Activated B cell treated with CpG ODN at 0.5 μM for 24 hours (primary cell): ENCODE results near the gene ESRRG. TPM values are rescaled to one million over a fixed set of nuclear protein-coding genes. Genes with fewer than 3 reads are reported as not detected.

ENCODE experiments used
- ATAC-seq: fragments of 200-7000 bp; cut with Tn5 transposase; one replicate; pipeline ENCODE4 v1.10.0; 2021; ENCODE audit warnings: low read depth, mild to moderate bottlenecking, moderate library complexity
- CTCF ChIA-PET: fragments of 350-600 bp; sonication (Branson Sonifier 250); formaldehyde crosslinking; loops from one replicate; lab custom pipeline; 2021; ENCODE audit warnings: antibody characterized with exemption; lab: Charles Lee
- POLR2A ChIA-PET: fragments of 350-600 bp; sonication (Branson Sonifier 250); formaldehyde crosslinking; loops from one replicate; lab custom pipeline; 2021; ENCODE audit warnings: antibody characterized with exemption; lab: Charles Lee
- DNase-seq: peaks from one replicate; pipeline ENCODE4 v3.0.0; 2022
- H3K27ac Mint-ChIP-seq: one replicate; pipeline ENCODE4 v1.8.0; 2020; ENCODE audit warnings: mixed read lengths
- H3K27me3 Mint-ChIP-seq: one replicate; pipeline ENCODE4 v1.8.0; 2021; ENCODE audit warnings: mixed read lengths
- H3K36me3 Mint-ChIP-seq: one replicate; pipeline ENCODE4 v1.8.0; 2021; ENCODE audit warnings: low read depth, mixed read lengths
- H3K4me1 Mint-ChIP-seq: one replicate; pipeline ENCODE4 v1.8.0; 2021; ENCODE audit warnings: mixed read lengths
- H3K4me3 Mint-ChIP-seq: one replicate; pipeline ENCODE4 v1.8.0; 2020; ENCODE audit warnings: mild to moderate bottlenecking, mixed read lengths
- H3K9me3 Mint-ChIP-seq: one replicate; pipeline ENCODE4 v1.8.0; 2020; ENCODE audit warnings: mixed read lengths
- intact Hi-C: fragments of 100-400 bp; cut with micrococcal nuclease; formaldehyde crosslinking; loops from one replicate; pipeline ENCODE4 v1.15.1; 2024
- total RNA-seq: library from RNA; stranded (reverse); gene quantifications from 2 replicates; pipeline ENCODE4 v1.2.3, GENCODE V29; 2022
- TF ChIP-seq, protein P1 (sequence below): fragments of 200-600 bp; IDR thresholded peaks from one replicate; pipeline ENCODE4 v1.8.0; 2022; ENCODE audit warnings: antibody characterized with exemption, mild to moderate bottlenecking

The ESRRG gene
- total RNA-seq, 1 donor from 2014 or later = not detected

DNA sequence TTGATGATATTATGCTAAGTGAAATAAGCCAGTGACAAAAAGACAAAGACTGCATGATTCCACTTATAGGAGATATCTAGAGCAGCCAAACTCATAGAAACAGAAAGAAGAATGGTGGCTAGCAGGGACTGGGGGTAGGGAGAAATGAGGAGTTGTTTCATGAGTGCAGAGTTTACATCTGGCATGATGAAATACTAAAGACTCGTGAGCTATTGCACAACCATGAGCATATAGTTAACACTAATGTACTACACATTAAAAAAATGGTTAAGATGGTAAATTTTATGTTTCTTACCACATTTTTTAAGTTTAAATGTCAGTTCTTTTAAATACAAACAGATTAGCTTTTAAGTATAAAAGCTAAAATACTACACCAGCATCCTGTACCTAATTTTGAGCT, 57.8 kb downstream of the ESRRG start:
- H3K36me3 Mint-ChIP-seq = no peaks in the 10 kb centered on the region
- ChIA-PET CTCF (no interaction called here), POLR2A (no interaction called here)
- ATAC-seq = no peak
- no peaks in the 10 kb centered on the region for H3K9me3 Mint-ChIP-seq
- no peaks in the 10 kb centered on the region for H3K4me1 Mint-ChIP-seq
- no peak overlapping the region for H3K4me3 Mint-ChIP-seq
- TF ChIP-seq, protein P1, sequence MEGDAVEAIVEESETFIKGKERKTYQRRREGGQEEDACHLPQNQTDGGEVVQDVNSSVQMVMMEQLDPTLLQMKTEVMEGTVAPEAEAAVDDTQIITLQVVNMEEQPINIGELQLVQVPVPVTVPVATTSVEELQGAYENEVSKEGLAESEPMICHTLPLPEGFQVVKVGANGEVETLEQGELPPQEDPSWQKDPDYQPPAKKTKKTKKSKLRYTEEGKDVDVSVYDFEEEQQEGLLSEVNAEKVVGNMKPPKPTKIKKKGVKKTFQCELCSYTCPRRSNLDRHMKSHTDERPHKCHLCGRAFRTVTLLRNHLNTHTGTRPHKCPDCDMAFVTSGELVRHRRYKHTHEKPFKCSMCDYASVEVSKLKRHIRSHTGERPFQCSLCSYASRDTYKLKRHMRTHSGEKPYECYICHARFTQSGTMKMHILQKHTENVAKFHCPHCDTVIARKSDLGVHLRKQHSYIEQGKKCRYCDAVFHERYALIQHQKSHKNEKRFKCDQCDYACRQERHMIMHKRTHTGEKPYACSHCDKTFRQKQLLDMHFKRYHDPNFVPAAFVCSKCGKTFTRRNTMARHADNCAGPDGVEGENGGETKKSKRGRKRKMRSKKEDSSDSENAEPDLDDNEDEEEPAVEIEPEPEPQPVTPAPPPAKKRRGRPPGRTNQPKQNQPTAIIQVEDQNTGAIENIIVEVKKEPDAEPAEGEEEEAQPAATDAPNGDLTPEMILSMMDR = no peak
- intact Hi-C loops = no loop called here
- no peaks in the 10 kb centered on the region for H3K27me3 Mint-ChIP-seq
- H3K27ac Mint-ChIP-seq = no peak overlapping the region
- DNase-seq = no peak

DNA sequence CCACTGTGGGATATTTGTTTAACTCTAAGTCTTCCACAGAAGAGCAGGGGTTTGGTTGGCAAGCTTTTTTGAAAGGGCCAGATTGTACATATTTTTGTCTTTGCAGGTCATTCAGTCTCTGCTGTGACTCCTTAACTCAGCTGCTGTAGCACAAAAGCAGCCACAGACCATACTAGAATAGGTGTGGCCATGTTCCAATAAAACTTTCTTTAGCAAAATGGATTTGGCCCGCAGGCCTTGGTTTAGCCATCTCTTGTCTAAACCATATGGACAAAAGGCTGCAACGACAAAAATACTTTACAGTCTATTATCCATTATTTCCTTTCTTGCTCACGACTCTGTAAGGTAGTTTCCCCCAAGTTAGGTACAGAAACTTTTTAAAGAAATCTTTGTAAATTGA, 60.5 kb downstream of the ESRRG start:
- DNase-seq (no peak), ATAC-seq (no peak)
- no peak overlapping the region for H3K27ac Mint-ChIP-seq
- no peaks in the 10 kb centered on the region for H3K36me3 Mint-ChIP-seq
- CTCF ChIA-PET = no interaction called here
- no peaks in the 10 kb centered on the region for H3K27me3 Mint-ChIP-seq
- H3K9me3 Mint-ChIP-seq = no peaks in the 10 kb centered on the region
- POLR2A ChIA-PET = no interaction called here
- H3K4me3 Mint-ChIP-seq = no peak overlapping the region
- no peaks in the 10 kb centered on the region for H3K4me1 Mint-ChIP-seq
- intact Hi-C loops = no loop called here
- TF ChIP-seq, protein P1 = no peak

DNA sequence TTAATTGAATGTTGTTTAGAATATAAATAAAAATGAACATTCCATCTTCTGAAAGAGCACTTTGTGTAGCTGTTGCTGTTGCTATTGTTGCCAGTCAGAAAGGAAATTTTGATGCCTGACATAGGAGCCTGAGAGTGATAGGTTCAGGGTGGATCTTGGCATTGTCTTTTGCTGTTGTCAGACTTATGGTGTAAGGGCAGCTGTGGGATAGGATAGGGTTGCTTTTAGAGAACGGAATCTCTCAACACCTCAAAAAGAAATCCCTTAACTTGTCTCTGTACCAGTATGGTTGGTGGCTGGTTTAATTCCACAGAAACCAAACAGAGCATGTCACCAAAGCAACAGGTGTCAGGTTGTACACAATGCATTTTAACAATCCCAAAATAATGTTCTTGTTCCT, 62.7 kb downstream of the ESRRG start:
- no peaks in the 10 kb centered on the region for H3K9me3 Mint-ChIP-seq
- ChIA-PET POLR2A (no interaction called here), CTCF (no interaction called here)
- DNase-seq (no peak), ATAC-seq (no peak)
- no peaks in the 10 kb centered on the region for H3K36me3 Mint-ChIP-seq
- no peak overlapping the region for H3K4me3 Mint-ChIP-seq
- no peaks in the 10 kb centered on the region for H3K4me1 Mint-ChIP-seq
- intact Hi-C loops = no loop called here
- H3K27me3 Mint-ChIP-seq = no peaks in the 10 kb centered on the region
- TF ChIP-seq, protein P1 = no peak
- H3K27ac Mint-ChIP-seq = no peak overlapping the region

DNA sequence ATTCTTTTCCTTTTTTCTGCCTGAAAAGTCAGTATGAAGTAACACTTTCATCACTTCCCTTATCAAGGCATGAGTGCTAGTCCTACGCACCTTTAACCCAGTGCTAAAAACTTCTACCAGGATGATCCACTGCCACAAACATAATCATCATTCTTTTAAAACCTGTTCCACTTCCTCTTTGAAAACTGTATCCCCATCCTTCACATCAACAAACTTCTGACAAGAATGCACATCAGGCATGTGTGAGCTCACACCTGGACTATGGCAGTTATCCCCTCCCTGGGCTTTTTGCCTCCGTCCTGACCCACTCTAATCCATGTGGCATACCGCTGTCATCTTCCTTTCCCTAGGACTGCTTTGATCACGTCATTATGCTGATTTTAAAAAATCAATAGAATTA, 70.2 kb downstream of the ESRRG start:
- ATAC-seq (no peak), DNase-seq (no peak)
- intact Hi-C loops = no loop called here
- ChIA-PET POLR2A (no interaction called here), CTCF (no interaction called here)
- Mint-ChIP-seq H3K27me3 (no peaks in the 10 kb centered on the region), H3K4me1 (no peaks in the 10 kb centered on the region), H3K27ac (no peak overlapping the region), H3K4me3 (no peak overlapping the region), H3K36me3 (no peaks in the 10 kb centered on the region), H3K9me3 (no peaks in the 10 kb centered on the region)
- TF ChIP-seq, protein P1 = no peak

DNA sequence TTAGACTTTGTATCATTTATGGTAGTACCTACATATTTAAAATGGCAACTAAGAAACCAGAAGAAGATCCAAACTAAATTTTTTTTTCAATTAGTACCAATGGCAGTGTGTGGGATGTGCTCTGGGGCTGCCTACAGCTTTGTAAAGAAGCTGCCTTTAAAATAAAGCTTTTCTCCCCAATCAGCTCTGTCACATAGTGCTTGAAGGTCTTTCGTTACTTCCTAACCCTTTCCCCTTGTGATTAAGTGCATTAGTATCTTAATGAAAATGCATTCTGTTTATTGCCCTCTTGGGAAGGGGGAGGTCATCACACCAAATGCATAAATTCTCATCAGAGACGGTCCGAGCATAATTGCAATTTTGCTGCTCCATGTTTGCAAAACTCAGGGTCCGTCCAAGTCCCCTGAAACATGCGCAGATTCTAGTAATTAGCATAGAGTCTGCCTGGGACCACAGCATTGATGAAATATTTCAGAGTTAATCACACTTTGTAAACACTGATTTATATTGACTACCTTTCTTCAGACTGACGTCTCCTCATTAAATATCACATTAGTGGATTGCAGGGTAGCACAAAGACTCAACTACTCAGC, 71.3 kb downstream of the ESRRG start:
- DNase-seq (no peak), ATAC-seq (no peak)
- intact Hi-C loops = no loop called here
- ChIA-PET CTCF (no interaction called here), POLR2A (no interaction called here)
- Mint-ChIP-seq H3K4me3 (no peak overlapping the region), H3K9me3 (no peaks in the 10 kb centered on the region), H3K27me3 (no peaks in the 10 kb centered on the region), H3K36me3 (no peaks in the 10 kb centered on the region), H3K4me1 (no peaks in the 10 kb centered on the region), H3K27ac (no peak overlapping the region)
- TF ChIP-seq, protein P1 = no peak
